NB4 (cell line): ENCODE data around the gene ZNF644.

Experiments used
- POLR2A ChIP-seq: IDR thresholded peaks from 2 replicates; pipeline ENCODE4 v1.6.1; 2011; ENCODE audit warnings: mild to moderate bottlenecking; ENCODE audit not compliant: insufficient read length; ENCODE audit errors: extremely low read depth
- TF ChIP-seq, protein P1 (sequence below): IDR thresholded peaks from one replicate; pipeline ENCODE4 v1.5.1; 2012; ENCODE audit warnings: low read depth, low read length

DNA sequence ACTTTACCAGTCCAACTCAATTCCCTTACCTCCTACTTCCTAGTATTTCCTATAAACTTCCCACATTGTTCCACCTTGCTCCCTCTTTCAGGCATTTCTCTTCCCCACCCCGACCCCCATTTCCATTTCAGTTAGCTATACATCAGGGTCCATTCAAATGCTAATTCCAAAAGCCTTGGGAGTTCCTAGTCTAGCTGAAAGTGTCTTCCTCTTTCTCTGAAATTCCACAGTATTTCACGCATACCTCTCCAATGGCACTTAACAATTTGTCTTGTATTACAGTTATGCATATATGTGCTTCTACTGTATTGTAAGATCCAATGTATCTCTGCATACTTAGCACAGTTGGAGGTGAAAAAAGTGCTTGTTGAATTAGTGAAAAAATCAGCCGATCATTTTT lies 94.9 kb downstream of the ZNF644 start:
- no peak for TF ChIP-seq POLR2A
- TF ChIP-seq, protein P1, sequence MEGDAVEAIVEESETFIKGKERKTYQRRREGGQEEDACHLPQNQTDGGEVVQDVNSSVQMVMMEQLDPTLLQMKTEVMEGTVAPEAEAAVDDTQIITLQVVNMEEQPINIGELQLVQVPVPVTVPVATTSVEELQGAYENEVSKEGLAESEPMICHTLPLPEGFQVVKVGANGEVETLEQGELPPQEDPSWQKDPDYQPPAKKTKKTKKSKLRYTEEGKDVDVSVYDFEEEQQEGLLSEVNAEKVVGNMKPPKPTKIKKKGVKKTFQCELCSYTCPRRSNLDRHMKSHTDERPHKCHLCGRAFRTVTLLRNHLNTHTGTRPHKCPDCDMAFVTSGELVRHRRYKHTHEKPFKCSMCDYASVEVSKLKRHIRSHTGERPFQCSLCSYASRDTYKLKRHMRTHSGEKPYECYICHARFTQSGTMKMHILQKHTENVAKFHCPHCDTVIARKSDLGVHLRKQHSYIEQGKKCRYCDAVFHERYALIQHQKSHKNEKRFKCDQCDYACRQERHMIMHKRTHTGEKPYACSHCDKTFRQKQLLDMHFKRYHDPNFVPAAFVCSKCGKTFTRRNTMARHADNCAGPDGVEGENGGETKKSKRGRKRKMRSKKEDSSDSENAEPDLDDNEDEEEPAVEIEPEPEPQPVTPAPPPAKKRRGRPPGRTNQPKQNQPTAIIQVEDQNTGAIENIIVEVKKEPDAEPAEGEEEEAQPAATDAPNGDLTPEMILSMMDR: no peak
